K562 (cell line): Measurements from ENCODE around the gene PAX2. TPM values are rescaled to one million over a fixed set of nuclear protein-coding genes. Genes with fewer than 3 reads are reported as not detected.
A peak's percentile ranks its signal among the peaks of the same experiment; 100 is the strongest.

Source experiments
- EZH2 ChIP-seq: IDR thresholded peaks from 2 replicates; pipeline ENCODE4 v1.6.1; 2012; ENCODE audit warnings: low read depth, mild to moderate bottlenecking, inconsistent platforms, low read length, borderline replicate concordance
- FIP1L1 ChIP-seq: fragments of 200-400 bp; formaldehyde crosslinking; IDR thresholded peaks from 2 replicates; pipeline ENCODE4 v1.6.1; 2018; ENCODE audit warnings: mild to moderate bottlenecking, low read depth, low read length; ENCODE audit not compliant: poor library complexity, severe bottlenecking
- HDAC2 ChIP-seq: fragments of 450-650 bp; IDR thresholded peaks from 2 replicates; pipeline ENCODE4 v1.6.1; 2016; ENCODE audit warnings: mild to moderate bottlenecking
- HNRNPUL1 ChIP-seq: fragments of 200-400 bp; formaldehyde crosslinking; IDR thresholded peaks from 2 replicates; pipeline ENCODE4 v1.6.1; 2017; ENCODE audit warnings: low read length
- KLF13 ChIP-seq: fragments of 450-650 bp; IDR thresholded peaks from 2 replicates; pipeline ENCODE4 v1.6.1; 2016; ENCODE audit warnings: missing genetic modification characterization, low read depth, mild to moderate bottlenecking, missing compliant biosample characterization, moderate library complexity, borderline replicate concordance
- LARP7 ChIP-seq: fragments of 450-650 bp; IDR thresholded peaks from 2 replicates; pipeline ENCODE4 v1.6.1; 2016
- NCOA6 ChIP-seq: fragments of 450-650 bp; IDR thresholded peaks from 2 replicates; pipeline ENCODE4 v1.6.1; 2017; ENCODE audit warnings: mild to moderate bottlenecking
- NR2C1 ChIP-seq, 2 experiments: fragments of 450-650 bp; IDR thresholded peaks; 2 replicates each; pipeline ENCODE4 v1.6.1; 2017; ENCODE audit warnings: mild to moderate bottlenecking in 2 of 2, antibody characterized with exemption in 1 of 2, inconsistent platforms in 1 of 2, missing compliant biosample characterization in 1 of 2, missing genetic modification characterization in 1 of 2
- NUFIP1 ChIP-seq: fragments of 450-650 bp; IDR thresholded peaks from 2 replicates; pipeline ENCODE4 v1.6.1; 2018; ENCODE audit not compliant: partially characterized antibody
- PHF21A ChIP-seq: fragments of 450-650 bp; IDR thresholded peaks from 2 replicates; pipeline ENCODE4 v1.6.1; 2017; ENCODE audit warnings: low read depth, borderline replicate concordance
- SRSF1 ChIP-seq: fragments of 200-400 bp; formaldehyde crosslinking; IDR thresholded peaks from 2 replicates; pipeline ENCODE4 v1.6.1; 2017; ENCODE audit warnings: mild to moderate bottlenecking, low read depth, low read length, moderate library complexity
- STAG1 ChIP-seq: sonication (generic); formaldehyde crosslinking; IDR thresholded peaks from 2 replicates; pipeline ENCODE4 v1.5.0; 2020; ENCODE audit warnings: missing genetic modification reagents, borderline replicate concordance
- TCF7 ChIP-seq: sonication (generic); IDR thresholded peaks from 2 replicates; pipeline ENCODE4 v1.6.1; 2016; ENCODE audit warnings: antibody characterized with exemption, borderline replicate concordance
- ZNF121 ChIP-seq: sonication (generic); formaldehyde crosslinking; conservative IDR thresholded peaks from 2 replicates; pipeline ENCODE4 v1.8.0; 2022; ENCODE audit warnings: missing genetic modification reagents
- ZNF174 ChIP-seq: fragments of 250-450 bp; sonication (Bioruptor Pico); IDR thresholded peaks from 2 replicates; pipeline ENCODE4 v1.4.0; 2020; ENCODE audit warnings: mild to moderate bottlenecking
- ZNF431 ChIP-seq: sonication (generic); formaldehyde crosslinking; IDR thresholded peaks from 2 replicates; pipeline ENCODE4 v1.8.0; 2022; ENCODE audit warnings: mild to moderate bottlenecking, missing genetic modification reagents
- ZNF707 ChIP-seq: fragments of 250-450 bp; sonication (Bioruptor Pico); conservative IDR thresholded peaks from 2 replicates; pipeline ENCODE4 v1.8.0; 2022; ENCODE audit warnings: inconsistent platforms, mild to moderate bottlenecking, moderate library complexity
- polyA plus RNA-seq, 8 experiments: library from polyadenylated mRNA; depleted of rRNA in 4 of 8; stranded (reverse) in 5 of 8; unstranded in 3 of 8; fragments of >200 nt; fragmentation: Nextera tagmentation in 2 of 8; fragmentation: Illumina TruSeq in 1 of 8; extraction: Ambion mirVana in 2 of 8; extraction: Trizol in 1 of 8; gene quantifications; 2 replicates each; pipeline versions ENCODE4 v1.2.1 to v1.2.3, GENCODE V29; 2011 to 2014; ENCODE audit warnings: inconsistent platforms in 1 of 8, missing spikeins in 1 of 8
- total RNA-seq, 7 experiments: library from RNA; depleted of rRNA in 6 of 7; stranded (reverse); fragments of >200 nt in 6 of 7; fragmentation: Illumina TruSeq in 2 of 7; extraction: Trizol in 2 of 7; gene quantifications; 2 replicates each; pipeline versions ENCODE4 v1.2.1 to v1.2.3, GENCODE V29; 2011 to 2021; ENCODE audit warnings: low replicate concordance in 1 of 7
- TF ChIP-seq, protein P1 (sequence below), 2 experiments: fragments of 450-650 bp; formaldehyde crosslinking in 1 of 2; IDR thresholded peaks; 2 replicates each; pipeline versions ENCODE4 v1.4.0 to v1.6.1; 2014 to 2020; ENCODE audit warnings: mild to moderate bottlenecking in 2 of 2, borderline replicate concordance in 1 of 2, low read depth in 1 of 2
- TF ChIP-seq, protein P2 (sequence below): sonication (generic); formaldehyde crosslinking; IDR thresholded peaks from 2 replicates; pipeline ENCODE4 v1.8.0; 2022; ENCODE audit warnings: mild to moderate bottlenecking, missing genetic modification reagents

The PAX2 gene
- total and polyA plus RNA-seq, 9 of the 15 experiments (the other 6 are each of a cell fraction or from before 2014, with no cell fraction given), result not detected

DNA sequence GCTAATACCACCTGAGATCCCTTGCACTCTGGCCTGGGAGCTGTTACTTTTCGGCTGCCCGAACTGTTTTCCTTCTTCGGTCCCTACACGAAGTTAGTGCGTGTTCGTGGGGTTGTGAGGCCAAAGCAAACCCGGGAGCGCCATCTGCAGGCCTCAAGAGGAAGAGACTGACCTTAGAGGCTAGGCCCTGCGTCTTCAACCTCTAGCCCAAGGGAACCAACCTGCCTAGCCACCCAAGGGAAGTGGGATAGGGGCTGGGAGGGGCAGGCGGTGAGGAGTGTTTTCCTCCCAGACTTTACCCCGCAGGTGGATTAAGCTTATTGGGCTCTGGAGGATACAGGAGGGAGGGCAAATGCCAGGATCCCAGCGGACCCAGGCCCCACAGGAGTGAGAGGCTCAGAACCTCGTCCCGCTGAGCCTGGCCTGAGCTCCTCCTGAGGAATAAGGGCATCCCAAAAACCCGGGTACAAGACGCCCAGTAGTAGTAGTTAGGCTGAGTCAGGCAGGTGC lies 1.7 kb upstream of the PAX2 start (continued):
- TF ChIP-seq, protein P1, sequence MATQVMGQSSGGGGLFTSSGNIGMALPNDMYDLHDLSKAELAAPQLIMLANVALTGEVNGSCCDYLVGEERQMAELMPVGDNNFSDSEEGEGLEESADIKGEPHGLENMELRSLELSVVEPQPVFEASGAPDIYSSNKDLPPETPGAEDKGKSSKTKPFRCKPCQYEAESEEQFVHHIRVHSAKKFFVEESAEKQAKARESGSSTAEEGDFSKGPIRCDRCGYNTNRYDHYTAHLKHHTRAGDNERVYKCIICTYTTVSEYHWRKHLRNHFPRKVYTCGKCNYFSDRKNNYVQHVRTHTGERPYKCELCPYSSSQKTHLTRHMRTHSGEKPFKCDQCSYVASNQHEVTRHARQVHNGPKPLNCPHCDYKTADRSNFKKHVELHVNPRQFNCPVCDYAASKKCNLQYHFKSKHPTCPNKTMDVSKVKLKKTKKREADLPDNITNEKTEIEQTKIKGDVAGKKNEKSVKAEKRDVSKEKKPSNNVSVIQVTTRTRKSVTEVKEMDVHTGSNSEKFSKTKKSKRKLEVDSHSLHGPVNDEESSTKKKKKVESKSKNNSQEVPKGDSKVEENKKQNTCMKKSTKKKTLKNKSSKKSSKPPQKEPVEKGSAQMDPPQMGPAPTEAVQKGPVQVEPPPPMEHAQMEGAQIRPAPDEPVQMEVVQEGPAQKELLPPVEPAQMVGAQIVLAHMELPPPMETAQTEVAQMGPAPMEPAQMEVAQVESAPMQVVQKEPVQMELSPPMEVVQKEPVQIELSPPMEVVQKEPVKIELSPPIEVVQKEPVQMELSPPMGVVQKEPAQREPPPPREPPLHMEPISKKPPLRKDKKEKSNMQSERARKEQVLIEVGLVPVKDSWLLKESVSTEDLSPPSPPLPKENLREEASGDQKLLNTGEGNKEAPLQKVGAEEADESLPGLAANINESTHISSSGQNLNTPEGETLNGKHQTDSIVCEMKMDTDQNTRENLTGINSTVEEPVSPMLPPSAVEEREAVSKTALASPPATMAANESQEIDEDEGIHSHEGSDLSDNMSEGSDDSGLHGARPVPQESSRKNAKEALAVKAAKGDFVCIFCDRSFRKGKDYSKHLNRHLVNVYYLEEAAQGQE (IDR thresholded peaks at IDR 0.05; ENCODE audit: borderline replicate concordance), result peak; percentile 57; the same call in 1 of the 2 replicates
- TF ChIP-seq, protein P1 (CRISPR knock-in tag; IDR thresholded peaks at IDR 0.05; ENCODE audit: low read depth), result no peak
- TF ChIP-seq TCF7, result no peak
- no peak for TF ChIP-seq SRSF1
- no peak for TF ChIP-seq HNRNPUL1
- TF ChIP-seq HDAC2, result no peak
- TF ChIP-seq, protein P2, sequence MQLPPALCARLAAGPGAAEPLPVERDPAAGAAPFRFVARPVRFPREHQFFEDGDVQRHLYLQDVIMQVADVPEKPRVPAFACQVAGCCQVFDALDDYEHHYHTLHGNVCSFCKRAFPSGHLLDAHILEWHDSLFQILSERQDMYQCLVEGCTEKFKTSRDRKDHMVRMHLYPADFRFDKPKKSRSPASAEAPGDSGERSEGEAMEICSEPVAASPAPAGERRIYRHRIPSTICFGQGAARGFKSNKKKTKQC (CRISPR knock-in tag), result no peak
- no peak for TF ChIP-seq ZNF174 (CRISPR knock-in tag)
- no peak for TF ChIP-seq PHF21A
- no peak for TF ChIP-seq ZNF707
- TF ChIP-seq LARP7, result no peak
- TF ChIP-seq EZH2, result no peak
- TF ChIP-seq ZNF431 (CRISPR knock-in tag), result no peak
- TF ChIP-seq STAG1, result peak; percentile 30; the same call in 1 of the 2 replicates
- no peak for TF ChIP-seq NUFIP1
- no peak for TF ChIP-seq FIP1L1
- TF ChIP-seq NCOA6, result no peak
- no peak for TF ChIP-seq KLF13 (tag)
- TF ChIP-seq ZNF121 (CRISPR knock-in tag), result no peak
- no peak for TF ChIP-seq NR2C1 (IDR thresholded peaks at IDR 0.05)
- no peak for TF ChIP-seq NR2C1 (tag; IDR thresholded peaks at IDR 0.05)
